HCT116 (cell line): Measurements from ENCODE around the gene GXYLT2. TPM values are rescaled to one million over a fixed set of nuclear protein-coding genes. Genes with fewer than 3 reads are reported as not detected.

ENCODE experiments used
- ATAC-seq: fragments of 200-7000 bp; cut with Tn5 transposase; 2 replicates; pipeline ENCODE4 v1.9.1; 2020; ENCODE audit warnings: mild to moderate bottlenecking, moderate library complexity
- BruUV-seq: library from RNA; stranded (reverse); fragments of 400-500 nt; replicated peaks from 2 replicates; lab custom pipeline; 2021; lab: Mats Ljungman, UMichigan
- CTCF ChIA-PET: fragments of 300-600 bp; sonication (Branson Sonifier 250); formaldehyde crosslinking; loops from one replicate; lab custom pipeline; 2021; ENCODE audit warnings: antibody characterized with exemption; lab: Charles Lee
- POLR2A ChIA-PET: fragments of 300-600, 350-600 bp; sonication (Branson Sonifier 250); formaldehyde crosslinking; loops from one replicate; lab custom pipeline; 2021; ENCODE audit warnings: antibody characterized with exemption; lab: Charles Lee
- RAD21 ChIA-PET, 2 experiments: fragments of 300-600 bp; sonication (Branson Sonifier 250); formaldehyde crosslinking; loops; one replicate each; lab custom pipeline; 2023; ENCODE audit warnings: low total read pairs in 2 of 2; ENCODE audit not compliant: uncharacterized antibody in 2 of 2, unreplicated experiment in 2 of 2, low non-redundant PET in 1 of 2; lab: Charles Lee
- DNase-seq: peaks from one replicate; pipeline ENCODE4 v3.0.0-alpha.2; 2010; ENCODE audit warnings: low read depth, low spot score
- H2AFZ ChIP-seq: fragments of 200-600 bp; shearing (Covaris generic), sonication (generic); 2 replicates; pipeline ENCODE4 v1.6.1; 2017; ENCODE audit warnings: low read depth, mixed run types, mixed read lengths, antibody characterized with exemption, low read length; ENCODE audit not compliant: poor library complexity, severe bottlenecking
- H3K27ac ChIP-seq: 2 replicates; pipeline ENCODE4 v1.5.1; 2012; ENCODE audit warnings: low read depth, low read length
- H3K27me3 ChIP-seq: fragments of 200-600 bp; sonication (generic); 2 replicates; pipeline ENCODE4 v1.6.1; 2016; ENCODE audit warnings: mixed run types, low read length, mixed read lengths; ENCODE audit not compliant: insufficient read depth
- H3K36me3 ChIP-seq, 2 experiments: fragments of 200-500 bp in 1 of 2; fragments of 200-600 bp in 1 of 2; sonication (Bioruptor generic) in 1 of 2; sonication (generic) in 1 of 2; 2 replicates each; pipeline versions ENCODE4 v1.5.1 to v1.6.1; 2014 to 2016; ENCODE audit warnings: low read length in 2 of 2, inconsistent platforms in 1 of 2, mixed read lengths in 1 of 2, mixed run types in 1 of 2; ENCODE audit not compliant: insufficient read depth in 2 of 2, control insufficient read depth in 1 of 2
- H3K4me1 ChIP-seq, 2 experiments: fragments of 200-600 bp in 1 of 2; sonication (generic) in 1 of 2; 2 replicates each; pipeline versions ENCODE4 v1.5.1 to v1.6.1; 2012 to 2017; ENCODE audit warnings: low read length in 2 of 2, inconsistent platforms in 1 of 2, mild to moderate bottlenecking in 1 of 2, mixed read lengths in 1 of 2, mixed run types in 1 of 2, moderate library complexity in 1 of 2; ENCODE audit not compliant: insufficient read depth in 2 of 2, control insufficient read depth in 1 of 2
- H3K4me2 ChIP-seq: fragments of 200-600 bp; sonication (generic); 2 replicates; pipeline ENCODE4 v1.6.1; 2017; ENCODE audit warnings: mixed run types, low read length, mixed read lengths
- H3K4me3 ChIP-seq, 2 experiments: fragments of 200-600 bp in 1 of 2; sonication (generic) in 1 of 2; replicated peaks in 1 of 2; 2 replicates each; pipeline ENCODE4 v1.5.1; 2011 to 2016; ENCODE audit warnings: low read length in 2 of 2, control low read depth in 1 of 2, low read depth in 1 of 2, mild to moderate bottlenecking in 1 of 2, mixed read lengths in 1 of 2, mixed run types in 1 of 2
- H3K79me2 ChIP-seq: fragments of 200-600 bp; sonication (generic); 2 replicates; pipeline ENCODE4 v1.6.1; 2017; ENCODE audit warnings: mild to moderate bottlenecking, mixed run types, low read length, moderate library complexity, mixed read lengths; ENCODE audit not compliant: insufficient read depth
- H3K9ac ChIP-seq: fragments of 200-600 bp; sonication (generic); 2 replicates; pipeline ENCODE4 v1.6.1; 2016; ENCODE audit warnings: low read length, mixed read lengths
- H3K9me2 ChIP-seq: fragments of 200-600 bp; sonication (generic), shearing (Covaris generic); 2 replicates; pipeline ENCODE4 v1.6.1; 2017; ENCODE audit warnings: mixed run types, mild to moderate bottlenecking, moderate library complexity; ENCODE audit not compliant: insufficient read depth
- H3K9me3 ChIP-seq, 2 experiments: fragments of 200-500 bp in 1 of 2; fragments of 200-600 bp in 1 of 2; sonication (Bioruptor generic) in 1 of 2; sonication (generic) in 1 of 2; 2 replicates each; pipeline ENCODE4 v1.6.1; 2014 to 2017; ENCODE audit warnings: low read length in 2 of 2, mixed read lengths in 2 of 2, inconsistent platforms in 1 of 2, low read depth in 1 of 2, mild to moderate bottlenecking in 1 of 2, mixed run types in 1 of 2, moderate library complexity in 1 of 2; ENCODE audit not compliant: control insufficient read depth in 1 of 2, insufficient read depth in 1 of 2
- H4K20me1 ChIP-seq: fragments of 200-600 bp; sonication (generic), shearing (Covaris generic); 2 replicates; pipeline ENCODE4 v1.6.1; 2017; ENCODE audit warnings: mixed run types, mild to moderate bottlenecking, moderate library complexity; ENCODE audit not compliant: insufficient read depth
- CBX3 ChIP-seq: IDR thresholded peaks from 2 replicates; pipeline ENCODE4 v1.6.1; 2012; ENCODE audit warnings: low read depth
- CEBPB ChIP-seq: IDR thresholded peaks from 2 replicates; pipeline ENCODE4 v1.6.1; 2012; ENCODE audit warnings: low read depth
- FOSL1 ChIP-seq: IDR thresholded peaks from 2 replicates; pipeline ENCODE4 v1.6.1; 2012; ENCODE audit warnings: low read depth
- JUND ChIP-seq: IDR thresholded peaks from 2 replicates; pipeline ENCODE4 v1.6.1; 2012
- POLR2AphosphoS5 ChIP-seq: IDR thresholded peaks from 2 replicates; pipeline ENCODE4 v1.6.1; 2011; ENCODE audit warnings: mild to moderate bottlenecking, low read depth, low read length, moderate library complexity
- RAD21 ChIP-seq: IDR thresholded peaks from 2 replicates; pipeline ENCODE4 v1.6.1; 2012; ENCODE audit warnings: low read depth, mild to moderate bottlenecking
- SP1 ChIP-seq: IDR thresholded peaks from 2 replicates; pipeline ENCODE4 v1.6.1; 2012; ENCODE audit warnings: low read depth
- SRF ChIP-seq: IDR thresholded peaks from 2 replicates; pipeline ENCODE4 v1.6.1; 2012; ENCODE audit warnings: low read depth
- intact Hi-C: fragments of 100-400 bp; cut with micrococcal nuclease; formaldehyde crosslinking; loops from 2 replicates; pipeline ENCODE4 v1.10.0; 2022
- total RNA-seq: library from RNA; stranded (reverse); gene quantifications from one replicate; pipeline ENCODE4 v1.2.1, GENCODE V29; 2021; ENCODE audit not compliant: unreplicated experiment
- TF ChIP-seq, protein P1 (sequence below): IDR thresholded peaks from 2 replicates; pipeline ENCODE4 v1.6.1; 2011; ENCODE audit warnings: mild to moderate bottlenecking, low read length, moderate library complexity; ENCODE audit not compliant: insufficient replicate concordance; ENCODE audit errors: extremely low read depth
- TF ChIP-seq, protein P2 (sequence below): IDR thresholded peaks from 2 replicates; pipeline ENCODE4 v1.6.1; 2012; ENCODE audit warnings: low read depth
- TF ChIP-seq, protein P3 (sequence below): IDR thresholded peaks from 2 replicates; pipeline ENCODE4 v1.6.1; 2012
- TF ChIP-seq, protein P4 (sequence below): IDR thresholded peaks from 2 replicates; pipeline ENCODE4 v1.6.1; 2012

The GXYLT2 gene
- total RNA-seq, 1 experiment from 2014 or later, result 5.6 TPM

DNA sequence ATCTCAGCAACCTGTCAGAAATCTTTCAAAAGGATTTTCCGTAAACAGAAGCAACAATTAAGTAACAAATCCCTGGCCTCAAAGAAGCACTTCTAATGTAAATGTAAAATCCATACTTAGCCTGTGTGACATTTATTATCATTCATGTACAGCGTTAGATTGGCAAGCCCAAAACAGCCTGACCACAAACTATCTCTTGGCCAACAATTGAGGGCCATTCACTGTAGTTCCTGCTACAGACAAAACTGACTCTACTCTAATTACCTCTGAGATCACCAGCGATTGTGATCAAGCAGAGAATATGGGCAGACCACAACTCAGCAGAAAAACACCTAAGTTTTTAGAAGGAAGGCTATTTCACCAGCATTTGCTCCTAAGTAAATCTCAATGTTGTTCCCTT lies 48.8 kb upstream of the GXYLT2 start:
- no TSS peak for BruUV-seq
- CTCF ChIA-PET, result no interaction called here
- intact Hi-C loops, result no loop called here

More for the DNA sequence above, 48.8 kb upstream of the GXYLT2 start:
- DNase-seq (no peak), ATAC-seq (no peak)
- no peaks in the 10 kb centered on the region for H3K27me3 ChIP-seq
- no peak overlapping the region for H3K27ac ChIP-seq
- H2AFZ ChIP-seq, result no peak overlapping the region
- H3K9me3 ChIP-seq, result no peaks in the 10 kb centered on the region
- H3K4me1 ChIP-seq, result no peaks in the 10 kb centered on the region
- TF ChIP-seq RAD21, result no peak
- no peak for TF ChIP-seq SP1
- TF ChIP-seq CBX3, result no peak
- TF ChIP-seq JUND, result no peak
- TF ChIP-seq, protein P1, sequence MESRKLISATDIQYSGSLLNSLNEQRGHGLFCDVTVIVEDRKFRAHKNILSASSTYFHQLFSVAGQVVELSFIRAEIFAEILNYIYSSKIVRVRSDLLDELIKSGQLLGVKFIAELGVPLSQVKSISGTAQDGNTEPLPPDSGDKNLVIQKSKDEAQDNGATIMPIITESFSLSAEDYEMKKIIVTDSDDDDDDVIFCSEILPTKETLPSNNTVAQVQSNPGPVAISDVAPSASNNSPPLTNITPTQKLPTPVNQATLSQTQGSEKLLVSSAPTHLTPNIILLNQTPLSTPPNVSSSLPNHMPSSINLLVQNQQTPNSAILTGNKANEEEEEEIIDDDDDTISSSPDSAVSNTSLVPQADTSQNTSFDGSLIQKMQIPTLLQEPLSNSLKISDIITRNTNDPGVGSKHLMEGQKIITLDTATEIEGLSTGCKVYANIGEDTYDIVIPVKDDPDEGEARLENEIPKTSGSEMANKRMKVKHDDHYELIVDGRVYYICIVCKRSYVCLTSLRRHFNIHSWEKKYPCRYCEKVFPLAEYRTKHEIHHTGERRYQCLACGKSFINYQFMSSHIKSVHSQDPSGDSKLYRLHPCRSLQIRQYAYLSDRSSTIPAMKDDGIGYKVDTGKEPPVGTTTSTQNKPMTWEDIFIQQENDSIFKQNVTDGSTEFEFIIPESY, result no peak
- TF ChIP-seq CEBPB, result no peak
- no peak for TF ChIP-seq FOSL1
- TF ChIP-seq, protein P2, sequence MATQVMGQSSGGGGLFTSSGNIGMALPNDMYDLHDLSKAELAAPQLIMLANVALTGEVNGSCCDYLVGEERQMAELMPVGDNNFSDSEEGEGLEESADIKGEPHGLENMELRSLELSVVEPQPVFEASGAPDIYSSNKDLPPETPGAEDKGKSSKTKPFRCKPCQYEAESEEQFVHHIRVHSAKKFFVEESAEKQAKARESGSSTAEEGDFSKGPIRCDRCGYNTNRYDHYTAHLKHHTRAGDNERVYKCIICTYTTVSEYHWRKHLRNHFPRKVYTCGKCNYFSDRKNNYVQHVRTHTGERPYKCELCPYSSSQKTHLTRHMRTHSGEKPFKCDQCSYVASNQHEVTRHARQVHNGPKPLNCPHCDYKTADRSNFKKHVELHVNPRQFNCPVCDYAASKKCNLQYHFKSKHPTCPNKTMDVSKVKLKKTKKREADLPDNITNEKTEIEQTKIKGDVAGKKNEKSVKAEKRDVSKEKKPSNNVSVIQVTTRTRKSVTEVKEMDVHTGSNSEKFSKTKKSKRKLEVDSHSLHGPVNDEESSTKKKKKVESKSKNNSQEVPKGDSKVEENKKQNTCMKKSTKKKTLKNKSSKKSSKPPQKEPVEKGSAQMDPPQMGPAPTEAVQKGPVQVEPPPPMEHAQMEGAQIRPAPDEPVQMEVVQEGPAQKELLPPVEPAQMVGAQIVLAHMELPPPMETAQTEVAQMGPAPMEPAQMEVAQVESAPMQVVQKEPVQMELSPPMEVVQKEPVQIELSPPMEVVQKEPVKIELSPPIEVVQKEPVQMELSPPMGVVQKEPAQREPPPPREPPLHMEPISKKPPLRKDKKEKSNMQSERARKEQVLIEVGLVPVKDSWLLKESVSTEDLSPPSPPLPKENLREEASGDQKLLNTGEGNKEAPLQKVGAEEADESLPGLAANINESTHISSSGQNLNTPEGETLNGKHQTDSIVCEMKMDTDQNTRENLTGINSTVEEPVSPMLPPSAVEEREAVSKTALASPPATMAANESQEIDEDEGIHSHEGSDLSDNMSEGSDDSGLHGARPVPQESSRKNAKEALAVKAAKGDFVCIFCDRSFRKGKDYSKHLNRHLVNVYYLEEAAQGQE, result no peak
- TF ChIP-seq SRF, result no peak
- TF ChIP-seq, protein P3, sequence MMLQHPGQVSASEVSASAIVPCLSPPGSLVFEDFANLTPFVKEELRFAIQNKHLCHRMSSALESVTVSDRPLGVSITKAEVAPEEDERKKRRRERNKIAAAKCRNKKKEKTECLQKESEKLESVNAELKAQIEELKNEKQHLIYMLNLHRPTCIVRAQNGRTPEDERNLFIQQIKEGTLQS, result no peak
- TF ChIP-seq, protein P4, sequence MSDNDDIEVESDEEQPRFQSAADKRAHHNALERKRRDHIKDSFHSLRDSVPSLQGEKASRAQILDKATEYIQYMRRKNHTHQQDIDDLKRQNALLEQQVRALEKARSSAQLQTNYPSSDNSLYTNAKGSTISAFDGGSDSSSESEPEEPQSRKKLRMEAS, result no peak
- no peak for TF ChIP-seq POLR2AphosphoS5
- POLR2A ChIA-PET, result no interaction called here
- H3K79me2 ChIP-seq, result peaks cover 16% of the 10 kb centered on the region
- RAD21 ChIA-PET, result no interaction called here
- no peak overlapping the region for H3K4me2 ChIP-seq
- no peaks in the 10 kb centered on the region; the same call in 1 of the 2 replicates for H4K20me1 ChIP-seq
- H3K9ac ChIP-seq, result no peak overlapping the region
- no peaks in the 10 kb centered on the region for H3K9me2 ChIP-seq
- H3K36me3 ChIP-seq, result peaks cover 18 to 23% of the 10 kb centered on the region in 2 experiments
- no peak overlapping the region for H3K4me3 ChIP-seq
